ENCODE measurements around the gene TIMM13. TPM values are rescaled to one million over a fixed set of nuclear protein-coding genes. Genes with fewer than 3 reads are reported as not detected.
"Not testable (repeated sequence)": the region's sequence is repeated elsewhere in the genome, so short reads cannot be mapped to it uniquely, and the experiment has no call there.

TIMM13 gene
- total RNA-seq, 2 experiments from 2014 or later: 67.3 to 70.8 TPM

GRCh38 chr19:2463694-2464093 is 36.3 kb upstream of the TIMM13 start:
- not testable (repeated sequence) for H3K36me3 Mint-ChIP-seq (ENCODE audit: low read depth); DNase-seq; H3K27me3 Mint-ChIP-seq (ENCODE audit: low read depth); H3K4me1 Mint-ChIP-seq (ENCODE audit: low read depth); H3K27ac Mint-ChIP-seq; H3K9me3 Mint-ChIP-seq
- intact Hi-C loops (cut with micrococcal nuclease): loop anchor here (5.0 kb wide), 1 partner anchor 301 kb away; the partner anchor contains the start of gene DOT1L
- CTCF ChIA-PET: interaction anchor here (0.6 to 1.5 kb wide), 2 partner anchors 147 to 150 kb away, joined by 3 read pairs; no protein-coding TSS in a partner anchor
- H3K4me3 Mint-ChIP-seq: peak overlapping the region; percentile 45

- Mint-ChIP-seq H3K9me3 (no peaks in the 10 kb centered on the region), H3K27me3 (ENCODE audit: low read depth) (peaks cover 2% of the 10 kb centered on the region), H3K4me1 (ENCODE audit: low read depth) (peaks cover 5% of the 10 kb centered on the region), H3K36me3 (ENCODE audit: low read depth) (no peaks in the 10 kb centered on the region), H3K4me3 (peak overlapping the region; percentile 84), H3K27ac (no peak overlapping the region)
- intact Hi-C loops (cut with micrococcal nuclease): loop anchor here (5.0 kb wide), 1 partner anchor 301 kb away; the partner anchor contains the start of gene DOT1L
- no peak for DNase-seq
- CTCF ChIA-PET: interaction anchor here (0.6 to 1.5 kb wide), 4 partner anchors 75 to 156 kb away, joined by 3 to 5 read pairs (median 4); no protein-coding TSS in a partner anchor
These were observed 35.4 kb upstream of the TIMM13 start for GRCh38 chr19:2462635-2463421.

GRCh38 chr19:2461751-2462634 is 34.6 kb upstream of the TIMM13 start:
- H3K4me1 Mint-ChIP-seq (ENCODE audit: low read depth): peaks cover 9% of the 10 kb centered on the region
- H3K27ac Mint-ChIP-seq: peak overlapping the region; percentile 36
- H3K36me3 Mint-ChIP-seq (ENCODE audit: low read depth): peaks cover 3% of the 10 kb centered on the region
- CTCF ChIA-PET: interaction anchor here (0.7 kb wide), 2 partner anchors 149 to 157 kb away, joined by 3 to 5 read pairs; no protein-coding TSS in a partner anchor
- peaks cover 2% of the 10 kb centered on the region for H3K27me3 Mint-ChIP-seq (ENCODE audit: low read depth)
- H3K4me3 Mint-ChIP-seq: peak overlapping the region; percentile 84
- no peaks in the 10 kb centered on the region for H3K9me3 Mint-ChIP-seq
- intact Hi-C loops (cut with micrococcal nuclease): loop anchor here (5.0 kb wide), 1 partner anchor 300 kb away; the partner anchor contains the start of gene DOT1L
- peak; percentile 75 for DNase-seq

GRCh38 chr19:2460245-2460644 is 32.9 kb upstream of the TIMM13 start:
- H3K27me3 Mint-ChIP-seq (ENCODE audit: low read depth): peaks cover 2% of the 10 kb centered on the region
- H3K36me3 Mint-ChIP-seq (ENCODE audit: low read depth): peaks cover 5% of the 10 kb centered on the region
- H3K27ac Mint-ChIP-seq: no peak overlapping the region
- intact Hi-C loops (cut with micrococcal nuclease): loop anchor here (5.0 kb wide), 1 partner anchor 298 kb away; the partner anchor contains the start of gene DOT1L
- no peak overlapping the region for H3K4me3 Mint-ChIP-seq
- no peak for DNase-seq
- CTCF ChIA-PET: interaction anchor here (0.6 kb wide), 1 partner anchor 721 kb away, joined by 4 read pairs; no protein-coding TSS in a partner anchor
- no peaks in the 10 kb centered on the region for H3K9me3 Mint-ChIP-seq
- H3K4me1 Mint-ChIP-seq (ENCODE audit: low read depth): peaks cover 13% of the 10 kb centered on the region

GRCh38 chr19:2458776-2459175 is 31.4 kb upstream of the TIMM13 start:
- peaks cover 24% of the 10 kb centered on the region for H3K4me1 Mint-ChIP-seq (ENCODE audit: low read depth)
- CTCF ChIA-PET; H3K27ac Mint-ChIP-seq; H3K27me3 Mint-ChIP-seq (ENCODE audit: low read depth); DNase-seq; H3K36me3 Mint-ChIP-seq (ENCODE audit: low read depth); intact Hi-C loops (cut with micrococcal nuclease); H3K9me3 Mint-ChIP-seq; H3K4me3 Mint-ChIP-seq: not testable (repeated sequence)

GRCh38 chr19:2458054-2458453 is 30.7 kb upstream of the TIMM13 start:
- Mint-ChIP-seq H3K9me3 (no peaks in the 10 kb centered on the region), H3K27ac (no peak overlapping the region), H3K4me1 (ENCODE audit: low read depth) (peaks cover 26% of the 10 kb centered on the region), H3K4me3 (no peak overlapping the region), H3K36me3 (ENCODE audit: low read depth) (peaks cover 9% of the 10 kb centered on the region), H3K27me3 (ENCODE audit: low read depth) (no peaks in the 10 kb centered on the region)
- intact Hi-C loops (cut with micrococcal nuclease): no loop called here
- DNase-seq: no peak
- CTCF ChIA-PET: no interaction called here

- CTCF ChIA-PET: interaction anchor here (0.5 kb wide), 1 partner anchor 19 kb away, joined by 7 read pairs; no protein-coding TSS in a partner anchor
- H3K36me3 Mint-ChIP-seq (ENCODE audit: low read depth): peaks cover 9% of the 10 kb centered on the region
These were observed 30.1 kb upstream of the TIMM13 start for GRCh38 chr19:2457394-2458037.

GRCh38 chr19:2455851-2456570 is 28.6 kb upstream of the TIMM13 start:
- Mint-ChIP-seq H3K4me3 (peak overlapping the region; percentile 86), H3K36me3 (ENCODE audit: low read depth) (peaks cover 9% of the 10 kb centered on the region), H3K27ac (peak overlapping the region; percentile 87), H3K4me1 (ENCODE audit: low read depth) (peaks cover 27% of the 10 kb centered on the region), H3K27me3 (ENCODE audit: low read depth) (no peaks in the 10 kb centered on the region), H3K9me3 (no peaks in the 10 kb centered on the region)
- intact Hi-C loops (cut with micrococcal nuclease): loop anchor here (2.0 kb wide), 1 partner anchor 21 kb away; the partner anchor contains the start of gene GADD45B
- DNase-seq: peak; percentile 71
- CTCF ChIA-PET: no interaction called here

More at GRCh38 chr19:2457394-2458037, 30.1 kb upstream of the TIMM13 start:
- Mint-ChIP-seq H3K27ac (peak overlapping the region; percentile 88), H3K4me1 (ENCODE audit: low read depth) (peaks cover 27% of the 10 kb centered on the region), H3K27me3 (ENCODE audit: low read depth) (no peaks in the 10 kb centered on the region), H3K4me3 (peak overlapping the region; percentile 81), H3K9me3 (no peaks in the 10 kb centered on the region)
- no peak for DNase-seq
- intact Hi-C loops (cut with micrococcal nuclease): loop anchor here (1.0 to 2.0 kb wide), 2 partner anchors 19 to 30 kb away; partner anchors contain the start of genes GADD45B and TIMM13

GRCh38 chr19:2454962-2455850 is 27.8 kb upstream of the TIMM13 start:
- peak overlapping the region; percentile 36 for H3K27ac Mint-ChIP-seq
- intact Hi-C loops (cut with micrococcal nuclease): no loop called here
- peak overlapping the region; percentile 86 for H3K4me3 Mint-ChIP-seq
- H3K9me3 Mint-ChIP-seq: no peaks in the 10 kb centered on the region
- H3K4me1 Mint-ChIP-seq (ENCODE audit: low read depth): peaks cover 27% of the 10 kb centered on the region
- no peaks in the 10 kb centered on the region for H3K27me3 Mint-ChIP-seq (ENCODE audit: low read depth)
- peaks cover 9% of the 10 kb centered on the region for H3K36me3 Mint-ChIP-seq (ENCODE audit: low read depth)
- no peak for DNase-seq
- CTCF ChIA-PET: no interaction called here

GRCh38 chr19:2454199-2454961 is 27.0 kb upstream of the TIMM13 start:
- CTCF ChIA-PET: interaction anchor here (0.6 kb wide), 1 partner anchor 557 kb away, joined by 4 read pairs; no protein-coding TSS in a partner anchor
- H3K27me3 Mint-ChIP-seq (ENCODE audit: low read depth): no peaks in the 10 kb centered on the region
- DNase-seq: no peak
- no peaks in the 10 kb centered on the region for H3K9me3 Mint-ChIP-seq
- peak overlapping the region; percentile 86 for H3K4me3 Mint-ChIP-seq
- peaks cover 9% of the 10 kb centered on the region for H3K36me3 Mint-ChIP-seq (ENCODE audit: low read depth)
- H3K4me1 Mint-ChIP-seq (ENCODE audit: low read depth): peaks cover 27% of the 10 kb centered on the region
- intact Hi-C loops (cut with micrococcal nuclease): no loop called here
- no peak overlapping the region for H3K27ac Mint-ChIP-seq
